ENCODE measurements around the gene PALS1.
"Not testable (repeated sequence)": the region's sequence is repeated elsewhere in the genome, so short reads cannot be mapped to it uniquely, and the experiment has no call there.

PALS1 gene

DNA sequence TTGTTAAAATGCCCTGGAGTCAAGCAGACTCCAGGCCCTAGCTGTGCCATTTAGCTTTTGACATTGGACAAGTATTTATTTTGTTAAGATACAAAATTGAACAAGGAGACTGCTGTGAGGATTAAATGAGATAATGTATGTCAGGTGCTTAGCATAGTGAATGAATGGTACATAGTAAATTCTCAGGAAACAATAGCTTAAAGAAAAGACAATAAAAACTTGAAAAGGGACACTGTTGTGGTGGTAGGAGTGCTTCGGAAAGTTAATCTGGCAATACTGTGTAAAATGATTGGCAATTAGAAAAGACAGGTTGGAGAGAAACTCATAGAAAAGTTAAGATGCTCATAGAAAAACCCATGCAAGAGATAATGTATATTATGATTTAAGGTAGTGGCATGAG is 19.7 kb downstream of the PALS1 start:
- no peak for DNase-seq (ENCODE audit: low spot score)

DNA sequence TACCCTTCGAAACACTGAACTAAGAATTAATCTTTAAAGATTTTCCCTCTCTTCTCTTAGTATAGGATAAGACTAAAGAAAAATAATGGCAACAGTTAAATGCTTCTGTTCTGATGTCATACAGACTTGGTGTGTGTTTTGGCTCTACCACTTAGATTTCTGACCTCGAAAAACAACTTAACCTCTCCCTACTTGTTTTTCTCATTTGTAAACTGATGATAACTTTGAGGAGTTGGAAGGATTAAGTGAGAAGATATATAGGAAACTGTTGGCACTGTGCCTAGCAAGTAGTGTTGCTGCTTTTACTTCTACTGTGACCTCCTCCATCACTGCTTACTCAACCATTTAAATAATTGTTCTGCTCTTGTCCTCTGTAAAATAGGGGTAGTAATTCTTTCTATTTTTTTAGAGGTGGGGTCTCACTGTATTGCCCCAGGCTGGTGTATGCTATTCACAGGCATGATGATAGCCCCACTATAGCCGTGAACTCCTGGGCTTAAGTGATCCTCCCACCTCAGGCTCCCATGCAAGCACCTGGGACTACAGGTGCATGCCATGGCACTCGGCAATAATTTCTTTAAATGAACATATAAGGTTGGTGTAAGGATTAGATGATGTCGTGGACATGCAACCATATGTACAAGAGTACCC is 22.4 kb downstream of the PALS1 start:
- DNase-seq (ENCODE audit: low spot score), result no peak

DNA sequence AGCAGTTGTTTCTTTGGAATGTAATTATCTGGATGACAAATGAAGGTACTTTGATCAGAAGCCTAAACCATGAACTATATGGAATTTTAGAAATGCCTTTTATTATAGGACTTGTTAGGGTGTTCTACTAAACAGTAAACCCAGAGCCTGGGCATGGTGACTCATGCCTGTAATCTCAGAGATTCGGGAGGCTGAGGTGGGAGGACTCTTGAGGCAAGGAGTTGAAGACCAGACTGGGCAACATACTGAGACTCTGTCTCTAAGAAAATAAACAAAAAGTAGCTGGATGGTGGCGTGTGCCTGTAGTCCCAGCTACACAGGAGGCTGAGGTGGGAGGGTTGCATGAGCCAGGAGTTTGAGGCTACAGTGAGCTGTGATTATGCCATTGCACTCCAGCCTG is 23.9 kb downstream of the PALS1 start:
- no peak for DNase-seq (ENCODE audit: low spot score)

DNA sequence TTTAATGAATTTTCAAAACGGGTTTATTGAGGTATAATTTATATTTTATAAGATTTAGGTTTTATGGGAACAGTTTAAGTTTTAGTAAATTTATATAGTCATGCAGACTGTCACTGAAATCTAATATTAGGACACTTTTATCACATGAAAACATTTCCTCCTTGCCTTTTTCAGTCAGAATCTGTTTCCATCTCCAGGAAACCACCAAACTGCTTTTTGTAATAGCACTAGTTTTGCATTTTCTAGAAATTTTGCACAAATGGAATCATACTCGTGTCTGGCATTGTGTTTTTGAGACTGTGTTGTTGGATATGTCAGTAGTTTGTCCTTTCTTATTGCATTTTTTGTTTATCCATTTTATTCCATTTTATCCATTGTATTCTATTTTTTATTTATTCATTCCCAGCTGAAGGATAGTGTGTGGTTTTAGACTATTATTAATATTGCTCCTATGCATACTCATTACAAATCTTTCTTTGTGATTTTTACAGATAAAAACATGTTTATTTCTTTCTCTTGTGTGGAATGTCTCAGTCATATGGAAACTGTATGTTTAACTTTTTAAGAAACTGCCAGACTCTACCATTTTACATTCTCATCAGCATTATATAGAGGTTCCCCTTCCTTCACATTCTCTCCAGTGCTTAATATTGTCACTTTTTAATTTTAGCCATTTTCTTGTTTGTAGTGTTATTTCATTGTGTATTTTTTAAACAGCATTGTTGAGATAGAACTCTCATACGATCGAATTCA is 26.5 kb downstream of the PALS1 start:
- DNase-seq (ENCODE audit: low spot score), result no peak

DNA sequence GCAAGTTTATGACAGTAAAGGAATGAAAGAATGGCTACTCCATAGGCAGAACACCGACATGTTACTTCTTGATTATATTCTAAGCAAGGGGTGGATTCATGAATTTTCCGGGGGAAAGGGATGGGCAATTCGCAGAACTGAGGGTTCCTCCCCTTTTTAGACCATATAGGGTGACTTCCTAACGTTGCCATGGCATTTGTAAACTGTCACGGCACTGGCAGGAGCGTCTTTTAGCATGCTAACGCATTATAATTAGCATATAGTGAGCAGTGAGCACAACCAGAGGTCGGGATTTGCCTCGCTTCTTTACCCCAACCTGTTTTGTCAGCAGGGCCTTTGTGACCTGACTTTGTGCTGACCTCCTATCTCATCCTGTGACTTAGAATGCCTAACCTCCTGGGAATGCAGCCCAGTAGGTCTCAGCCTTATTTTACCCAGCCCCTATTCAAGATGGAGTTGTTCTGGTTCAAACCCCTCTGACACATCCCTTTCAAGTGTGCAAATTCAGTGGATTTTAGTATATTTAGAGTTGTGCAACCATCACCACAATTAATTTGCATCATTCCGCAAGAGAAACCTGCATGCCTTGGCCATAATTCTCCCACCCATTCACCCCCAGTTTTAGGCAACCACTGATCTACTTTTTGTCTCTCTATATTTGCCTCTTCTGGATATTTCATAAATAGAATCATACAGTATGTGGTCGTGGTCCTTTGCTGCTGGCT is 27.4 kb downstream of the PALS1 start:
- peak; percentile 24 for DNase-seq (ENCODE audit: low spot score)

DNA sequence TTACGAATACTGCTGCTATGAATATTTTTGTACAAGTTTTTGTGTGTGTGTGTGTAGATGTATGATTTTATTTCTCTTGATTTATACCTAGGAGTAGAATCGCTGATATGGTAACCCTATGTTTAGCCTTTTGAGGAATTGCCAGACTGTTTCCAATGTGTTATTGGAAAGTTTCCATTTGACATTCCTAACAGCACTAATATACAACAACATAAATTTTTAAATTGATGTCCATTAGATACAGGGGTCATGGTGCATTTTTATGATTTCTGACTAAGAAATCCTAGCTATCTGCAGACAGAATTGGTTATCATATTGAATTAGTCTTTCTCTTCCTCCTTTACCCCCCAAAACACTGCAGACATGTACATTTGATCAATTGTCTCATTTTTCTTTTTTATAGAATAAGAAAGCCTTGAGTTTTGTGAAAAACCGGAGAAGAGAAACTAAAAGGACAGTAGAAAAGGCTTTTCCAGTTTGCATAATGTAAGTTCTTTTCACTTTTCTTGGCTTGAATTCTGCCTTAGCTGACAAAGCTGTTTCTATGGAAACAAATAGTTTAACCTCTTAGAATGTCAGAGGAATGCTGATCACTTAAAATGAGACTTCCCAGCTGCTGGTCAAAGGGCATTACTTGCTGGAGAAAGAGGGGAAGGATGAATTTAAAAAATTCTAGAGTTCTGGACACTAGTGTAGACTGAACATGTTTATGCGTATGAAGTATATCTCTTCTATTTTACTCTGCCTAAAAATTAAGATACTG is 28.2 kb downstream of the PALS1 start:
- DNase-seq (ENCODE audit: low spot score), result no peak

DNA sequence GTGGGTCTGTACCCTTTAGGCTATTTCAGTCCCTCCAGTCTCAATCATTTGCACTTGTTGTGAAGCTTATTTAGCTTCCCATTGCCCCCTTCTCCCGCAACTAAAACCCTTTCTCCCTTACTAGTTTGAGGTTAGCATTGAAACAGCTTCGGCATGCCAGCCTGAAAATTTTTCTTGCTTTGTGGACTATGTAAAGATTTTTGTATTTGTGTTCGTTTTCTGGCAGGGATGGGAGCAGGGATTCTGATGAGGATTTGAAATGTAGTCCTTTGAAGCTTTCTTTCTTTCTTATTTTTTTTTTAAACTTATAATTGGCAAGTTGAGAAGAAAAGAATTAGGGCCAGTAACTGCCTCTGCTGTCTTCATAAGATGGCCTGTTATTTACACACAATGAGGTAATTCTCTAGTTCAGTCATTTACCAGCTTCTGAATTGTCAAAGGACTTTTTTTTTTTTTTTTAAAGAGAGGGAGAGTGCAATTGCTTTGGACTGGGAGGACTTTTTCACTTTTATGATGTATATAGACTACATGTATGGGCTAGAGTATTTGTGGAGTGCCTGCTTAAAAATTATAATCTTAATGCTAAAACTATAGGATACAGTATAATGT is 29.0 kb downstream of the PALS1 start:
- no peak for DNase-seq (ENCODE audit: low spot score)

DNA sequence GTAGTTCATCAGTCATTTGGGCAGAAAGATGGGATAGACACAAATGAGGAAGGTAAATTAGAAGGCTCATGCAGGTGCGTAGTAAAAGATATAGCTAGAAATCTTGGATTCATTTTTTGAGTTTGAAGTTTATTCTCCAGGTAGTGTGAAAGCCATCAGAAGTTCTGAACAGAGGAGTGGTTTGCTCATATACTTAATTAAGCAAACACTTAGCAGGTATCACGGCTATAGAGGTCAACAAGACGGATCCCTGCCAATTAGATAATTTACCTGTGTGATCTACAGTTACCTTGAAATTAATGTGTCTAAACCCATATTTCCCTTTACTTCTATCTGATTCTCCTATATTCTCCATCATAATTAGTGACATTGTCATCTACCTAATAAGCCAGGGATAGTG is 29.7 kb downstream of the PALS1 start:
- DNase-seq (ENCODE audit: low spot score), result no peak

DNA sequence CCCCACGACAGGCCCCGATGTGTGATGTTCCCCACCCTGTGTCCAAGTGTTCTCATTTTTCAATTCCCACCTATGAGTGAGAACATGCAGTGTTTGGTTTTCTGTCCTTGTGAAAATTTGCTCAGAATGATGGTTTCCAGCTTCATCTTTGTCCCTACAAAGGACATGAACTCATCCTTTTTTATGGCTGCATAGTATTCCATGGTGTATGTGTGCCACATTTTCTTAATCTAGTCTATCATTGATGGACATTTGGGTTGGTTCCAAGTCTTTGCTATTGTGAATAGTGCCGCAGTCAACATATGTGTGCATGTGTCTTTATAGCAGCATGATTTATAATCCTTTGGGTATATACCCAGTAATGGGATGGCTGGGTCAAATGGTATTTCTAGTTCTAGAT is 32.0 kb downstream of the PALS1 start:
- not testable (repeated sequence) for DNase-seq (ENCODE audit: low spot score)

DNA sequence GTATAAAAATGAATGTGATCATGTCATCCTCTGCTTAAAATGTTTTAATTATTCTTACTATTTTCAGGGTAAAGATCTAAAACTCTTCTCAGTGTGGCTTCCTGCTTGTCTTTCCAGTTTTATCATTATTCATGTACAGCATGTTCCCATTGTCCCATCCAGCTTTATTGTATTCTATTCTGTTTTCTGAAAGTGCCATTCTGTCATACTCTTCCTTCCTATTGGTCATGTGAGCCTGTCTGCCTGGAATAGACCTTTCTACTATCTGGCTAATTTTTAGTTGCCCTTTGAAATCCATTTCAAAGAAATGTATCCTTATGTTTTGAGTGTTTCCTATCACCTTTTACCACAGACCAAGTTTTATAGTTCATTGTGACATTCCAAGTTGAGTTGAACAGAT is 34.9 kb downstream of the PALS1 start:
- DNase-seq (ENCODE audit: low spot score), result no peak

DNA sequence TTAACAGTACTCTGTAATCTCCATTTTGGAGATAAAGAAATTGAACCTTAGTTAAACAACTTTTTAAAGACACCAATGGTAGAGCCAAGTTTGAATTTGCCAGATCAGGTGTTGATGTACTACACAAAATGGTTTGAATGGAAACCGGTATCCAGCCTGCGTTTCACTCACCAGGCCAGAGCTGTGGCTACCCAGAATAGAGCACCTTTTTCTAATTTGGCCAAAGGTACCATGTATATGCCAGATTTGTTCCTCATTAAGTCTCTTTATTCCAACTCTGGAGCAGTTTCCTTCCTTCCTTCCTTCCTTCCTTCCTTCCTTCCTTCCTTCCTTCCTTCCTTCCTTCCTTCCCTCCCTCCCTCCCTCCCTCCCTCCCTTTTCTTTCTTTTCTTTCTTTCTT is 39.3 kb downstream of the PALS1 start:
- DNase-seq (ENCODE audit: low spot score), result no peak

DNA sequence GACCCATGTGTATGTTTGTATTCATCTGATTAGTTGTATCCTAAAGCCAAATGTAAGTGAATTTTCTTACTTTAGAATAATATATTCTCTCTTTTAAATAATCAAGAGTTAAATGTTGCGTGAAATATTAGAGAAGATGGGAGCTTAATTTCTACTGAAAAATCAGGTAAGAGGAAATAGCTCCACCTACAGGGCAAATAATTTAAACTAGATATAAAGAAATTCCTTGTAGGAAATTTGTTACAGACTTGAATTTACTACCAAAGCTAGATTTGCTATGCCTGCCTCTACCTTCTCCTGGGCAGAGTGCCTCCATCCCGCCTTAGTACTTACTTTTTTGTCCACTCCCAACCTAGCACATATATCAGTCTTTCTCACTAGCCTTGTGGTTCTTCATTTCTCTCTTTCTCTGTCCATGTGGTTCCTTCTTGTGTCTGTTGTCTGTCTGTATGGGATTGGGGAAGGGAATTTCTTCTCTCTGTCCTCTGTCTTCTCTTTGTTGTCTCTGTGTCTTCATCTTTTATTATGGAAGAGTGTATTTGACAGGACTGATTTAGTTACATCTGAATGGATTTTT is 44.7 kb downstream of the PALS1 start:
- peak; percentile 63 for DNase-seq (ENCODE audit: low spot score)

Data from hematopoietic multipotent progenitor cell treated with erythropoietin and hydrocortisone succinate and interleukin-3 and kit ligand, for 15 days (in vitro differentiated cells).